A549 (cell line): ENCODE results near the gene ARHGAP10. TPM values are rescaled to one million over a fixed set of nuclear protein-coding genes. Genes with fewer than 3 reads are reported as not detected.

Experiments used
- ATAC-seq, 2 experiments: fragments of 200-7000 bp in 1 of 2; fragments of >200 bp in 1 of 2; cut with Nextera tagmentation in 1 of 2; cut with Tn5 transposase in 1 of 2; 3 replicates each; pipeline versions ENCODE4 v1.8.0 to v1.9.1; 2018 to 2020; ENCODE audit warnings: mild to moderate bottlenecking in 1 of 2, moderate library complexity in 1 of 2
- CTCF ChIA-PET: fragments of 300-600 bp; sonication (Branson Sonifier 250); formaldehyde crosslinking; extraction: SDS; loops from one replicate; lab custom pipeline; 2021; ENCODE audit warnings: antibody characterized with exemption, inconsistent platforms; lab: Yijun Ruan, JAX
- POLR2A ChIA-PET: fragments of 350-600 bp; formaldehyde crosslinking; extraction: SDS; loops from one replicate; lab custom pipeline; 2021; ENCODE audit warnings: antibody characterized with exemption, inconsistent platforms; lab: Yijun Ruan, JAX
- DNase-seq, 2 experiments: peaks; one replicate each; pipeline versions ENCODE4 v3.0.0 to v3.0.0-alpha.2; 2011 to 2016; ENCODE audit warnings: low read depth in 1 of 2, low spot score in 1 of 2
- FAIRE-seq: peaks from 2 replicates; lab custom pipeline; 2011; peaks lifted over from hg19 to GRCh38; lab: Jason Lieb, UNC
- H3K27ac ChIP-seq, 2 experiments: fragments of >200 bp; sonication (Bioruptor Twin); formaldehyde crosslinking; 3 replicates each; pipeline ENCODE4 v1.5.1; 2016 to 2017
- H3K4me1 ChIP-seq: fragments of >200 bp; sonication (Bioruptor Twin); formaldehyde crosslinking; 3 replicates; pipeline ENCODE4 v1.6.1; 2016
- H3K4me2 ChIP-seq: fragments of >200 bp; sonication (Bioruptor Twin); formaldehyde crosslinking; 3 replicates; pipeline ENCODE4 v1.6.1; 2016
- H3K4me3 ChIP-seq: fragments of >200 bp; sonication (Bioruptor Twin); formaldehyde crosslinking; 3 replicates; pipeline ENCODE4 v1.5.1; 2016
- H3K9me3 ChIP-seq: fragments of >200 bp; sonication (Bioruptor Twin); formaldehyde crosslinking; 3 replicates; pipeline ENCODE4 v1.6.1; 2016
- BHLHE40 ChIP-seq: IDR thresholded peaks from 2 replicates; pipeline ENCODE4 v1.6.1; 2012; ENCODE audit warnings: low read depth, low read length, inconsistent platforms
- CBX2 ChIP-seq: fragments of 200-600 bp; sonication (generic); IDR thresholded peaks from 2 replicates; pipeline ENCODE4 v1.6.1; 2016; ENCODE audit warnings: low read depth, mild to moderate bottlenecking, borderline replicate concordance
- CBX8 ChIP-seq: fragments of 200-600 bp; sonication (generic); IDR thresholded peaks from 2 replicates; pipeline ENCODE4 v1.6.1; 2016
- CHD4 ChIP-seq: fragments of 200-600 bp; sonication (generic); IDR thresholded peaks from 2 replicates; pipeline ENCODE4 v1.6.1; 2016; ENCODE audit warnings: antibody characterized with exemption, mild to moderate bottlenecking, borderline replicate concordance
- EHMT2 ChIP-seq: fragments of 200-600 bp; sonication (generic); IDR thresholded peaks from 2 replicates; pipeline ENCODE4 v1.6.1; 2016; ENCODE audit warnings: antibody characterized with exemption, low read depth, mild to moderate bottlenecking, moderate library complexity
- ESRRA ChIP-seq: fragments of 150-350 bp; IDR thresholded peaks from 2 replicates; pipeline ENCODE4 v1.6.1; 2014; ENCODE audit warnings: mild to moderate bottlenecking, low read length, borderline replicate concordance
- FOXS1 ChIP-seq: fragments of 250-450 bp; sonication (Bioruptor Pico); IDR thresholded peaks from 2 replicates; pipeline ENCODE4 v1.5.0; 2020; ENCODE audit warnings: mild to moderate bottlenecking, moderate library complexity
- HDAC2 ChIP-seq: fragments of 200-600 bp; sonication (generic); IDR thresholded peaks from 2 replicates; pipeline ENCODE4 v1.6.1; 2016
- HEYL ChIP-seq: fragments of 250-450 bp; sonication (Bioruptor Pico); IDR thresholded peaks from 2 replicates; pipeline ENCODE4 v1.8.0; 2021; ENCODE audit warnings: mild to moderate bottlenecking, moderate library complexity
- HOXA7 ChIP-seq: fragments of 250-450 bp; sonication (Bioruptor Pico); IDR thresholded peaks from 2 replicates; pipeline ENCODE4 v1.5.0; 2020; ENCODE audit warnings: mild to moderate bottlenecking, moderate library complexity
- HOXB13 ChIP-seq: fragments of 250-450 bp; sonication (Bioruptor Pico); IDR thresholded peaks from 2 replicates; pipeline ENCODE4 v1.5.0; 2020; ENCODE audit warnings: low read depth, mild to moderate bottlenecking, moderate library complexity
- KDM5A ChIP-seq: fragments of 200-600 bp; sonication (generic); IDR thresholded peaks from 2 replicates; pipeline ENCODE4 v1.6.1; 2016; ENCODE audit warnings: antibody characterized with exemption, mild to moderate bottlenecking
- MAFK ChIP-seq: fragments of 450-650 bp; IDR thresholded peaks from 2 replicates; pipeline ENCODE4 v1.6.1; 2014; ENCODE audit not compliant: partially characterized antibody
- NPAS2 ChIP-seq: fragments of 250-450 bp; sonication (Bioruptor Pico); IDR thresholded peaks from 2 replicates; pipeline ENCODE4 v1.8.0; 2022; ENCODE audit warnings: mild to moderate bottlenecking, moderate library complexity, borderline replicate concordance
- PHF8 ChIP-seq: fragments of 200-600 bp; sonication (generic); IDR thresholded peaks from 2 replicates; pipeline ENCODE4 v1.6.1; 2016; ENCODE audit warnings: low read depth, mild to moderate bottlenecking, antibody characterized with exemption, moderate library complexity, borderline replicate concordance
- POLR2A ChIP-seq: IDR thresholded peaks from 2 replicates; pipeline ENCODE4 v1.6.1; 2012; ENCODE audit warnings: mild to moderate bottlenecking, low read length
- RARB ChIP-seq: fragments of 250-450 bp; sonication (Bioruptor Pico); IDR thresholded peaks from 2 replicates; pipeline ENCODE4 v1.8.0; 2021; ENCODE audit warnings: mild to moderate bottlenecking, moderate library complexity
- RCOR1 ChIP-seq: fragments of 150-350 bp; IDR thresholded peaks from 2 replicates; pipeline ENCODE4 v1.6.1; 2014; ENCODE audit warnings: antibody characterized with exemption, low read length, low read depth
- SMC3 ChIP-seq: fragments of >200 bp; sonication (Bioruptor Twin); formaldehyde crosslinking; IDR thresholded peaks from 3 replicates; pipeline ENCODE4 v1.6.1; 2018; ENCODE audit warnings: inconsistent platforms
- WGBS: methylation state at CpG from one replicate; pipeline ENCODE4 v1.1.6; 2017; ENCODE audit errors: missing lambda C conversion rate; 5-methylcytosine and 5-hydroxymethylcytosine counted together
- polyA plus RNA-seq, 4 experiments: library from polyadenylated mRNA; depleted of rRNA in 3 of 4; stranded (reverse); fragments of >200 nt; fragmentation: RNase III in 1 of 4; extraction: RNeasy Plus Mini Kit Qiagen cat#74134 plus additional on column Dnase treatment in 1 of 4; gene quantifications; 2 replicates in 3 of 4; 3 replicates in 1 of 4; pipeline ENCODE4 v1.2.3, GENCODE V29; 2011 to 2017
- TF ChIP-seq, protein P1 (sequence below): fragments of 250-450 bp; sonication (Bioruptor Pico); IDR thresholded peaks from 2 replicates; pipeline ENCODE4 v1.5.0; 2020; ENCODE audit warnings: low read depth, mild to moderate bottlenecking, moderate library complexity
- TF ChIP-seq, protein P2 (sequence below): fragments of 200-600 bp; sonication (generic); IDR thresholded peaks from 2 replicates; pipeline ENCODE4 v1.6.1; 2016; ENCODE audit warnings: antibody characterized with exemption, mild to moderate bottlenecking, moderate library complexity
- TF ChIP-seq, protein P3 (sequence below): fragments of >200 bp; sonication (Bioruptor Twin); formaldehyde crosslinking; IDR thresholded peaks from 3 replicates; pipeline ENCODE4 v1.5.1; 2016
- TF ChIP-seq, protein P4 (sequence below): IDR thresholded peaks from 2 replicates; pipeline ENCODE4 v1.6.1; 2012; ENCODE audit warnings: low read depth, borderline replicate concordance
- TF ChIP-seq, protein P5 (sequence below): fragments of 250-450 bp; sonication (Bioruptor Pico); IDR thresholded peaks from 2 replicates; pipeline ENCODE4 v1.5.0; 2021; ENCODE audit warnings: mild to moderate bottlenecking, moderate library complexity, borderline replicate concordance
- TF ChIP-seq, protein P6 (sequence below): IDR thresholded peaks from 2 replicates; pipeline ENCODE4 v1.6.1; 2012

ARHGAP10 gene
- polyA plus RNA-seq, 2 of the 4 experiments (the other 2 are of a cell fraction) = 7.0 to 7.2 TPM

DNA sequence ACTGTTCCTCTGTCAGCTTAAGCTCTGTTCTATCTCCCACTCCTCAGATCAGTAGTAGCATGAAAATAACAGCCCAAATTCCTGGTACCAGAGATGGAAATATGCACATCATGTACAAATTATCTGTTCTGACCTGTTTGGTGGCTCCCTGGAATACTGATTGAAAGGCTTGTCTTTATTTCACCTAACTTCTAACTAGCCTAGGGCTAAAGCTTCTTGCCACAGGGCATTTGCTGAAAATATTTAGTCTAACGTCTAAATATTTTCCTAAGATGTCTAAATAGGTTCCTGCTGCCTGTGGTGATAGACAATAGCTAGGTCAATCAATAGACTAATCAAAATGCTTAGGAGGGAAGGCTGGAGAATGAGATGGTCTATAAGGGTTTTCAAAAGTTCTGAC is 35.0 kb upstream of the ARHGAP10 start (continued):
- TF ChIP-seq, protein P1, sequence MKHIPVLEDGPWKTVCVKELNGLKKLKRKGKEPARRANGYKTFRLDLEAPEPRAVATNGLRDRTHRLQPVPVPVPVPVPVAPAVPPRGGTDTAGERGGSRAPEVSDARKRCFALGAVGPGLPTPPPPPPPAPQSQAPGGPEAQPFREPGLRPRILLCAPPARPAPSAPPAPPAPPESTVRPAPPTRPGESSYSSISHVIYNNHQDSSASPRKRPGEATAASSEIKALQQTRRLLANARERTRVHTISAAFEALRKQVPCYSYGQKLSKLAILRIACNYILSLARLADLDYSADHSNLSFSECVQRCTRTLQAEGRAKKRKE = no peak
- TF ChIP-seq CBX2 = no peak

DNA sequence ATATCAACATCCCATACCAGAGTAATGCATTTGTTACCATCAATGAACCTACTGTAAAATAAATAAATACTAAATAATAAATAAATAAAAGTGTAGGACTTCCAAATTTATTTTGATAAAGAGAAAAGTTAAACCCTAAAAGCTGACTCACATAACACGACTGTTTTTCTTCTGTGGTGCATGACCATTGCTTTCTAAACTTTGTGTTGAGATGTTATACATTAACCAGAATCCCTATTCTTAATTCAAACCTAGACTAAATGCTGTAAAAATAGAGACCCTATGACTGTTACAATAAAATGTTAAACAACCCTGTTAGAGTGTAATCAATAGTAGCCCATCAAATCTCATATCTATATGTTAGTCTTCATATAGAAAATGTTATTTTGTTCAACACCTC is 27.0 kb upstream of the ARHGAP10 start:
- H3K4me3 ChIP-seq = no peak overlapping the region
- DNase-seq (no peak), ATAC-seq (no peak), FAIRE-seq (no peak)
- TF ChIP-seq HOXB13 (CRISPR knock-in tag) (no peak), SMC3 (no peak), MAFK (no peak), CBX8 (no peak), POLR2A (no peak), HOXA7 (CRISPR knock-in tag) (no peak), RARB (CRISPR knock-in tag) (no peak), NPAS2 (CRISPR knock-in tag) (no peak), HDAC2 (no peak), ESRRA (no peak), RCOR1 (no peak), PHF8 (no peak), CBX2 (no peak), EHMT2 (no peak), HEYL (no peak)
- TF ChIP-seq, protein P2, sequence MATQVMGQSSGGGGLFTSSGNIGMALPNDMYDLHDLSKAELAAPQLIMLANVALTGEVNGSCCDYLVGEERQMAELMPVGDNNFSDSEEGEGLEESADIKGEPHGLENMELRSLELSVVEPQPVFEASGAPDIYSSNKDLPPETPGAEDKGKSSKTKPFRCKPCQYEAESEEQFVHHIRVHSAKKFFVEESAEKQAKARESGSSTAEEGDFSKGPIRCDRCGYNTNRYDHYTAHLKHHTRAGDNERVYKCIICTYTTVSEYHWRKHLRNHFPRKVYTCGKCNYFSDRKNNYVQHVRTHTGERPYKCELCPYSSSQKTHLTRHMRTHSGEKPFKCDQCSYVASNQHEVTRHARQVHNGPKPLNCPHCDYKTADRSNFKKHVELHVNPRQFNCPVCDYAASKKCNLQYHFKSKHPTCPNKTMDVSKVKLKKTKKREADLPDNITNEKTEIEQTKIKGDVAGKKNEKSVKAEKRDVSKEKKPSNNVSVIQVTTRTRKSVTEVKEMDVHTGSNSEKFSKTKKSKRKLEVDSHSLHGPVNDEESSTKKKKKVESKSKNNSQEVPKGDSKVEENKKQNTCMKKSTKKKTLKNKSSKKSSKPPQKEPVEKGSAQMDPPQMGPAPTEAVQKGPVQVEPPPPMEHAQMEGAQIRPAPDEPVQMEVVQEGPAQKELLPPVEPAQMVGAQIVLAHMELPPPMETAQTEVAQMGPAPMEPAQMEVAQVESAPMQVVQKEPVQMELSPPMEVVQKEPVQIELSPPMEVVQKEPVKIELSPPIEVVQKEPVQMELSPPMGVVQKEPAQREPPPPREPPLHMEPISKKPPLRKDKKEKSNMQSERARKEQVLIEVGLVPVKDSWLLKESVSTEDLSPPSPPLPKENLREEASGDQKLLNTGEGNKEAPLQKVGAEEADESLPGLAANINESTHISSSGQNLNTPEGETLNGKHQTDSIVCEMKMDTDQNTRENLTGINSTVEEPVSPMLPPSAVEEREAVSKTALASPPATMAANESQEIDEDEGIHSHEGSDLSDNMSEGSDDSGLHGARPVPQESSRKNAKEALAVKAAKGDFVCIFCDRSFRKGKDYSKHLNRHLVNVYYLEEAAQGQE = no peak
- TF ChIP-seq, protein P3, sequence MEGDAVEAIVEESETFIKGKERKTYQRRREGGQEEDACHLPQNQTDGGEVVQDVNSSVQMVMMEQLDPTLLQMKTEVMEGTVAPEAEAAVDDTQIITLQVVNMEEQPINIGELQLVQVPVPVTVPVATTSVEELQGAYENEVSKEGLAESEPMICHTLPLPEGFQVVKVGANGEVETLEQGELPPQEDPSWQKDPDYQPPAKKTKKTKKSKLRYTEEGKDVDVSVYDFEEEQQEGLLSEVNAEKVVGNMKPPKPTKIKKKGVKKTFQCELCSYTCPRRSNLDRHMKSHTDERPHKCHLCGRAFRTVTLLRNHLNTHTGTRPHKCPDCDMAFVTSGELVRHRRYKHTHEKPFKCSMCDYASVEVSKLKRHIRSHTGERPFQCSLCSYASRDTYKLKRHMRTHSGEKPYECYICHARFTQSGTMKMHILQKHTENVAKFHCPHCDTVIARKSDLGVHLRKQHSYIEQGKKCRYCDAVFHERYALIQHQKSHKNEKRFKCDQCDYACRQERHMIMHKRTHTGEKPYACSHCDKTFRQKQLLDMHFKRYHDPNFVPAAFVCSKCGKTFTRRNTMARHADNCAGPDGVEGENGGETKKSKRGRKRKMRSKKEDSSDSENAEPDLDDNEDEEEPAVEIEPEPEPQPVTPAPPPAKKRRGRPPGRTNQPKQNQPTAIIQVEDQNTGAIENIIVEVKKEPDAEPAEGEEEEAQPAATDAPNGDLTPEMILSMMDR = no peak
- no peaks in the 10 kb centered on the region; the same call in 2 of the 3 replicates for H3K4me1 ChIP-seq
- H3K27ac ChIP-seq = no peak overlapping the region
- ChIA-PET CTCF (interaction anchor here (1.6 to 6.4 kb wide), 2 partner anchors 152 to 162 kb away, joined by 3 to 39 read pairs; no protein-coding TSS in a partner anchor), POLR2A (interaction anchor here (1.4 kb wide), 1 partner anchor 21 kb away, joined by 3 read pairs; the partner anchor contains the start of gene PRMT9)
- no peak overlapping the region for H3K4me2 ChIP-seq
- 9% methylated on average over 1 of the region's 1 CpG for WGBS
- H3K9me3 ChIP-seq = no peaks in the 10 kb centered on the region

DNA sequence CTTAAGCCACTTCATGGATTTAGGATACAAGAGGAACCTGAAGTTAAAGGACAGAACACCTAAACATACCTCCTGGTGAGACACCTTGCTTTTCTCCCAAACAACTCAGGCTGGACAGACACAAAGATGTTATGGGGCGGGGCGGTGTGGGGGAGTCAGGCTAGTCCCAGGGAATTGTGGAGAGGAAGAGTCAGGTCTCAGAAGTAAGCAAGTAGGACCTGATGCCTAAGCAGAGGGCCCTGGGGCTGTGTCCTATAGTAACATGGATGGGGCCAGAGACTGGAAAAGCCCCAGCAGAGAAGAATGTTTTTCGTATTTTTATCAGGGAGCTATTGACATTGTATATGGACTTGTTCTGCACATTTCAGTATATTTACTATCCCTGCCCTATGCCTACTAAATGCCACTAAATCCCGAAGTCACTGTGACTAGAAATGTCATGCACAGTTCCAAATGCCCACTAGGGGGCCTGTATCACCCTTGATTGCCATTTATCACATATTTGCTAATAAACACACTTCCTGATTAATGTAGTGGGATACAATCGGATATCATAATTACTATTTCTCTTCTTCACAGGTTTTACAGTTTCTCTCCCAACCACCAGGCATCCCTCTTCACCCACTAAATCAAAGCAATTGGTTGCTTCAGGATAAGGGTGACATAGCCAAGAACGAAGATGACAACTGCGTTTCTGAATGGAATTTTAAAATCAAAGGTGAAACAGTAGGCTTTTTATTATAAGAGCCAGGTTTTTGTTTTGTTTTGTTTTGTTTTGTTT is 23.8 kb upstream of the ARHGAP10 start:
- FAIRE-seq = no peak
- WGBS = 27% methylated on average over 7 of the region's 7 CpGs
- ChIA-PET POLR2A (no interaction called here), CTCF (interaction anchor here (0.7 to 4.5 kb wide), 15 partner anchors 10 to 478 kb away, joined by 3 to 71 read pairs (median 3); no protein-coding TSS in a partner anchor)
- DNase-seq = peak in 1 of 2 experiments; percentile 57
- H3K4me2 ChIP-seq = no peak overlapping the region
- no peak overlapping the region for H3K4me3 ChIP-seq
- no peaks in the 10 kb centered on the region for H3K9me3 ChIP-seq
- no peaks in the 10 kb centered on the region; the same call in 2 of the 3 replicates for H3K4me1 ChIP-seq
- ATAC-seq = peak; percentile 76 to 86
- H3K27ac ChIP-seq = no peak overlapping the region
- TF ChIP-seq SMC3 (peak; percentile 86), FOXS1 (CRISPR knock-in tag) (no peak), HEYL (no peak), HDAC2 (no peak), BHLHE40 (no peak), CHD4 (no peak), KDM5A (no peak)
- TF ChIP-seq, protein P4, sequence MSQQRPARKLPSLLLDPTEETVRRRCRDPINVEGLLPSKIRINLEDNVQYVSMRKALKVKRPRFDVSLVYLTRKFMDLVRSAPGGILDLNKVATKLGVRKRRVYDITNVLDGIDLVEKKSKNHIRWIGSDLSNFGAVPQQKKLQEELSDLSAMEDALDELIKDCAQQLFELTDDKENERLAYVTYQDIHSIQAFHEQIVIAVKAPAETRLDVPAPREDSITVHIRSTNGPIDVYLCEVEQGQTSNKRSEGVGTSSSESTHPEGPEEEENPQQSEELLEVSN = no peak
- TF ChIP-seq, protein P5, sequence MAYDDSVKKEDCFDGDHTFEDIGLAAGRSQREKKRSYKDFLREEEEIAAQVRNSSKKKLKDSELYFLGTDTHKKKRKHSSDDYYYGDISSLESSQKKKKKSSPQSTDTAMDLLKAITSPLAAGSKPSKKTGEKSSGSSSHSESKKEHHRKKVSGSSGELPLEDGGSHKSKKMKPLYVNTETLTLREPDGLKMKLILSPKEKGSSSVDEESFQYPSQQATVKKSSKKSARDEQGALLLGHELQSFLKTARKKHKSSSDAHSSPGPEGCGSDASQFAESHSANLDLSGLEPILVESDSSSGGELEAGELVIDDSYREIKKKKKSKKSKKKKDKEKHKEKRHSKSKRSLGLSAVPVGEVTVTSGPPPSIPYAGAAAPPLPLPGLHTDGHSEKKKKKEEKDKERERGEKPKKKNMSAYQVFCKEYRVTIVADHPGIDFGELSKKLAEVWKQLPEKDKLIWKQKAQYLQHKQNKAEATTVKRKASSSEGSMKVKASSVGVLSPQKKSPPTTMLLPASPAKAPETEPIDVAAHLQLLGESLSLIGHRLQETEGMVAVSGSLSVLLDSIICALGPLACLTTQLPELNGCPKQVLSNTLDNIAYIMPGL (CRISPR knock-in tag) = no peak
- TF ChIP-seq, protein P6, sequence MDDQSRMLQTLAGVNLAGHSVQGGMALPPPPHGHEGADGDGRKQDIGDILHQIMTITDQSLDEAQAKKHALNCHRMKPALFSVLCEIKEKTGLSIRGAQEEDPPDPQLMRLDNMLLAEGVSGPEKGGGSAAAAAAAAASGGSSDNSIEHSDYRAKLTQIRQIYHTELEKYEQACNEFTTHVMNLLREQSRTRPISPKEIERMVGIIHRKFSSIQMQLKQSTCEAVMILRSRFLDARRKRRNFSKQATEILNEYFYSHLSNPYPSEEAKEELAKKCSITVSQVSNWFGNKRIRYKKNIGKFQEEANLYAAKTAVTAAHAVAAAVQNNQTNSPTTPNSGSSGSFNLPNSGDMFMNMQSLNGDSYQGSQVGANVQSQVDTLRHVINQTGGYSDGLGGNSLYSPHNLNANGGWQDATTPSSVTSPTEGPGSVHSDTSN = no peak
